HAP-1 (cell line): Measurements from ENCODE around the gene STPG3.

ENCODE experiments used
- DNase-seq, 2 experiments: peaks; one replicate each; pipeline ENCODE4 v3.0.0-alpha.2; 2016 to 2020; ENCODE audit warnings: low spot score in 2 of 2
- H3K27me3 ChIP-seq: fragments of 250-450 bp; sonication (Bioruptor Pico); 2 replicates; pipeline ENCODE4 v1.5.1; 2020; ENCODE audit warnings: low read depth, mild to moderate bottlenecking, moderate library complexity
- H3K36me3 ChIP-seq: fragments of 250-450 bp; sonication (Bioruptor Pico); replicated peaks from 2 replicates; pipeline ENCODE4 v1.5.1; 2020; ENCODE audit warnings: mild to moderate bottlenecking
- H3K4me1 ChIP-seq: fragments of 250-450 bp; sonication (Bioruptor Pico); 2 replicates; pipeline ENCODE4 v1.5.1; 2020; ENCODE audit warnings: mild to moderate bottlenecking
- H3K4me3 ChIP-seq: fragments of 250-450 bp; sonication (Bioruptor Pico); 2 replicates; pipeline ENCODE4 v1.5.1; 2020; ENCODE audit warnings: mild to moderate bottlenecking, moderate library complexity
- H3K9me3 ChIP-seq: fragments of 250-450 bp; sonication (Bioruptor Pico); 2 replicates; pipeline ENCODE4 v1.5.1; 2020; ENCODE audit warnings: mild to moderate bottlenecking, moderate library complexity
- in situ Hi-C: fragments of 300-500 bp; cut with MboI; formaldehyde crosslinking; loops from 3 replicates; pipeline ENCODE4 v1.14.3; 2020; ENCODE audit warnings: low sequenced_read_pairs, inconsistent platforms, mixed read lengths

STPG3 gene

GRCh38 chr9:137226338-137227053 lies 24.6 kb upstream of the STPG3 start:
- H3K4me1 ChIP-seq, result peaks cover 11% of the 10 kb centered on the region
- in situ Hi-C loops, result loop anchor here (5.0 to 25.0 kb wide), 2 partner anchors 104 to 439 kb away; partner anchors contain the start of genes CCDC183 and TMEM141
- H3K4me3 ChIP-seq, result no peak overlapping the region
- no peaks in the 10 kb centered on the region for H3K27me3 ChIP-seq
- no peaks in the 10 kb centered on the region for H3K9me3 ChIP-seq
- DNase-seq, result no peak
- no peaks in the 10 kb centered on the region for H3K36me3 ChIP-seq

GRCh38 chr9:137227054-137227852 lies 23.8 kb upstream of the STPG3 start, which contains the start of gene RNF224:
TSS of gene RNF224 (plus strand) at chr9:137227502. CDS start at chr9:137228336, 834 bp downstream.
- DNase-seq, result peak; percentile 65 to 90
- H3K27me3 ChIP-seq, result no peaks in the 10 kb centered on the region
- no peaks in the 10 kb centered on the region for H3K9me3 ChIP-seq
- H3K4me3 ChIP-seq, result no peak within 1 kb of the TSS
- peaks cover 11% of the 10 kb centered on the region for H3K4me1 ChIP-seq
- no peaks in the 10 kb centered on the region for H3K36me3 ChIP-seq
- in situ Hi-C loops, result loop anchor here (5.0 to 25.0 kb wide), 2 partner anchors 105 to 440 kb away; partner anchors contain the start of genes CCDC183 and TMEM141

GRCh38 chr9:137227853-137228505 lies 23.1 kb upstream of the STPG3 start:
- Histone ChIP-seq H3K27me3 (no peaks in the 10 kb centered on the region), H3K9me3 (no peaks in the 10 kb centered on the region), H3K4me1 (peaks cover 6% of the 10 kb centered on the region), H3K36me3 (no peaks in the 10 kb centered on the region), H3K4me3 (no peak overlapping the region)
- in situ Hi-C loops, result loop anchor here (5.0 to 25.0 kb wide), 2 partner anchors 106 to 441 kb away; partner anchors contain the start of genes CCDC183 and TMEM141
- DNase-seq, result no peak

GRCh38 chr9:137228506-137228967 lies 22.5 kb upstream of the STPG3 start:
- Histone ChIP-seq H3K9me3 (no peaks in the 10 kb centered on the region), H3K4me1 (peaks cover 5% of the 10 kb centered on the region; the same call in 1 of the 2 replicates), H3K27me3 (no peaks in the 10 kb centered on the region), H3K4me3 (no peak overlapping the region), H3K36me3 (no peaks in the 10 kb centered on the region)
- no peak for DNase-seq
- in situ Hi-C loops, result loop anchor here (5.0 to 25.0 kb wide), 2 partner anchors 106 to 441 kb away; partner anchors contain the start of genes CCDC183 and TMEM141

- H3K4me3 ChIP-seq, result no peak overlapping the region
- no peaks in the 10 kb centered on the region for H3K36me3 ChIP-seq
- no peak for DNase-seq
- no peaks in the 10 kb centered on the region for H3K9me3 ChIP-seq
- in situ Hi-C loops, result loop anchor here (5.0 to 25.0 kb wide), 2 partner anchors 107 to 442 kb away; partner anchors contain the start of genes CCDC183 and TMEM141
- H3K27me3 ChIP-seq, result no peaks in the 10 kb centered on the region
- no peaks in the 10 kb centered on the region; the same call in 1 of the 2 replicates for H3K4me1 ChIP-seq
Measured at GRCh38 chr9:137228968-137229896, 21.9 kb upstream of the STPG3 start.

- H3K36me3 ChIP-seq, result no peaks in the 10 kb centered on the region
- H3K4me3 ChIP-seq, result no peak overlapping the region
- H3K27me3 ChIP-seq, result no peaks in the 10 kb centered on the region
- no peaks in the 10 kb centered on the region for H3K4me1 ChIP-seq
- no peaks in the 10 kb centered on the region for H3K9me3 ChIP-seq
- in situ Hi-C loops, result loop anchor here (5.0 to 25.0 kb wide), 2 partner anchors 108 to 443 kb away; partner anchors contain the start of genes CCDC183 and TMEM141
- DNase-seq, result no peak
Measured at GRCh38 chr9:137229903-137230704, 21.0 kb upstream of the STPG3 start.

GRCh38 chr9:137230705-137231371 lies 20.2 kb upstream of the STPG3 start, which contains the start of gene SLC34A3:
TSS of gene SLC34A3 (plus strand) at chr9:137230901. CDS start at chr9:137231703, 802 bp downstream.
- in situ Hi-C loops, result loop anchor here (25.0 kb wide), 1 partner anchor 444 kb away; the partner anchor contains the start of genes CCDC183 and TMEM141
- Histone ChIP-seq H3K36me3 (no peaks in the 10 kb centered on the region), H3K9me3 (no peaks in the 10 kb centered on the region), H3K27me3 (no peaks in the 10 kb centered on the region), H3K4me1 (no peaks in the 10 kb centered on the region), H3K4me3 (no peak within 1 kb of the TSS)
- no peak for DNase-seq

- Histone ChIP-seq H3K36me3 (no peaks in the 10 kb centered on the region), H3K4me3 (no peak overlapping the region), H3K9me3 (no peaks in the 10 kb centered on the region), H3K27me3 (no peaks in the 10 kb centered on the region), H3K4me1 (no peaks in the 10 kb centered on the region; the same call in 1 of the 2 replicates)
- DNase-seq, result no peak
- in situ Hi-C loops, result loop anchor here (25.0 kb wide), 1 partner anchor 444 kb away; the partner anchor contains the start of genes CCDC183 and TMEM141
Measured at GRCh38 chr9:137231372-137232039, 19.6 kb upstream of the STPG3 start.

- no peak for DNase-seq
- Histone ChIP-seq H3K27me3 (no peaks in the 10 kb centered on the region), H3K4me3 (no peak overlapping the region), H3K4me1 (peaks cover 5% of the 10 kb centered on the region), H3K9me3 (no peaks in the 10 kb centered on the region), H3K36me3 (no peaks in the 10 kb centered on the region)
- in situ Hi-C loops, result loop anchor here (25.0 kb wide), 1 partner anchor 445 kb away; the partner anchor contains the start of genes CCDC183 and TMEM141
Measured at GRCh38 chr9:137232101-137232500, 19.0 kb upstream of the STPG3 start.

- in situ Hi-C loops, result loop anchor here (25.0 kb wide), 1 partner anchor 445 kb away; the partner anchor contains the start of genes CCDC183 and TMEM141
Measured at GRCh38 chr9:137232510-137232909, 18.6 kb upstream of the STPG3 start.

More at GRCh38 chr9:137232510-137232909, 18.6 kb upstream of the STPG3 start:
- Histone ChIP-seq H3K27me3 (no peaks in the 10 kb centered on the region), H3K36me3 (no peaks in the 10 kb centered on the region), H3K4me3 (no peak overlapping the region), H3K9me3 (no peaks in the 10 kb centered on the region), H3K4me1 (peaks cover 5% of the 10 kb centered on the region)
- no peak for DNase-seq
